HG03558 (cell line): ENCODE data around the gene GFER.

Source experiments
- ATAC-seq: cut with Tn5 transposase; IDR thresholded peaks from one replicate; pipeline ENCODE4 v1.9.1; 2021; ENCODE audit warnings: moderate number of reproducible peaks; ENCODE audit not compliant: unreplicated experiment; ENCODE audit errors: extremely low read depth

Gene GFER

DNA sequence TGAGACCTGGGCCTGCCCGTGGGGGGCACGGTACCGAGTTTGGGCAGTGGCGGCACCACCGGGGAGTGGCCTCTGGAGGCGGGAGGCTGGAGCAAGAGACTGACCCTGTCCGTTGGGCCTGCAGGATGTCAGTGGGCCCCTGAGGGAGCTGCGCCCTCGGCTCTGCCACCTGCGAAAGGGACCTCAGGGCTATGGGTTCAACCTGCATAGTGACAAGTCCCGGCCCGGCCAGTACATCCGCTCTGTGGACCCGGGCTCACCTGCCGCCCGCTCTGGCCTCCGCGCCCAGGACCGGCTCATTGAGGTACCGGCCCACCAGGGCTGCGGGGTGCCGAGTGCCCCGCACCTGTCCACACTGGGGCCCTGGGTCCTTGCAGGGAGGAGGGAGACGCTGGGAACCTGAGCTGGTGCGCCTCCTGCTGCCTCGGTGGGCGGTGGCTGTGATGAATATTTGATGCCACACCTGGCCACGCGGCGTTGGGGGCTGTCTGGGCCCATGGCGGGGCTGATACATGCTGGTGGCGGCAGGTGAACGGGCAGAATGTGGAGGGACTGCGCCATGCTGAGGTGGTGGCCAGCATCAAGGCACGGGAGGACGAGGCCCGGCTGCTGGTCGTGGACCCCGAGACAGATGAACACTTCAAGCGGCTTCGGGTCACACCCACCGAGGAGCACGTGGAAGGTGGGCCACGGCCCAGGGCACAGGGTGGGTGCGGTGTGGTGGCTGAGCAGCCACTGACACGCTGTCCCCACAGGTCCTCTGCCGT lies 52.4 kb downstream of the GFER start:
- no peak for ATAC-seq

DNA sequence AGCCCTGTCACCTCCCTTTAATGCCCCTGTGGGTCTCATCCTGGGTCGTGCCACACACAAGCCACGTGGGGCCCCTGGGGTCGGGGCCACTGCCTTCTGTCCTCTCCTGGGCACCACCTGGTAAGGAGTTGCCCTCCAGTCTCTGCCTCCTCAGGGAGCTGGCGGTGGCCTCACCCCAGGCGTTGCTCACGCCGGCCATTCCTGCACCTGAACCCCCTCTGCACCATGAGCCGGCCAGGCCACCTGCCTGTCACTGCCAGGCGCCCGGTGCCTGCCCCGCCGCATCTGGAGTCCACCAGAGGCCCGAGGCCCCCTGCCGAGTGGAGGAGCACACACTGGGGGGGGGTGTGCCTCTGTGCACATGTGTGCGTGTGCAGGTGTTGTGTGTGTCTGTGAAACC lies 53.1 kb downstream of the GFER start:
- no peak for ATAC-seq
